Forelimb muscle (tissue), 1 donor: Measurements from ENCODE around the gene ORM1. TPM values are rescaled to one million over a fixed set of nuclear protein-coding genes. Genes with fewer than 3 reads are reported as not detected.

Source experiments
- DNase-seq: peaks from one replicate; pipeline ENCODE4 v3.0.0-alpha.2; 2013; ENCODE audit warnings: low read depth
- polyA plus RNA-seq: library from polyadenylated mRNA; unstranded; fragments of 120-200 nt; gene quantifications from one replicate; pipeline ENCODE4 v1.2.1, GENCODE V29; 2013; ENCODE audit not compliant: insufficient read length

The ORM1 gene
- polyA plus RNA-seq, 1 donor = 0.58 TPM

- DNase-seq = no peak
Measured at GRCh38 chr9:114364134-114365041, 41.5 kb downstream of the ORM1 start.

GRCh38 chr9:114365194-114365593, 42.3 kb downstream of the ORM1 start:
- DNase-seq = no peak

GRCh38 chr9:114366334-114367128, 43.6 kb downstream of the ORM1 start:
- DNase-seq = no peak

DNA sequence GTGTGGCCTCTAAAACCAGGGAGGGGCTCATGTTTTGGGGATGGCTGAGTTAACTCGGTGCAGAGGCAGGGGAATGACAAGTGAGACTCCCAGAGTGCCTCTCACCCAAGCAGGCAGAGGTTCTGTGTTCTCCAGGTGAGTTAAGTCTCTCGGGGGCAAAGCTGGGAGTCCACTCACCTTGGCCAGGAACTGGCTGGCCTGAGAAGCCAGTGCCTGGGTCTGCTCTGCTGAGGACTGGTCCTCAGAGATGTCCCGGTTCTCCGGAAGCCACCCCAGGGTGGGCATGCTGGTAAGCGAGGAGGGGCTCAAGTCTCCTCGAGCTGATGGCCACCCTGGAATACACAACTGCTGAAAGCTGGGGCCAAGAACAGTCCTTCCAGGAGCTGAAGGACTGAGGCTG, 44.5 kb downstream of the ORM1 start:
- DNase-seq = no peak

- DNase-seq = no peak
Measured at GRCh38 chr9:114367772-114368569, 45.1 kb downstream of the ORM1 start.

GRCh38 chr9:114369216-114370130, 46.6 kb downstream of the ORM1 start:
- no peak for DNase-seq

- DNase-seq = no peak
Measured at GRCh38 chr9:114370251-114370967, 47.5 kb downstream of the ORM1 start.

DNA sequence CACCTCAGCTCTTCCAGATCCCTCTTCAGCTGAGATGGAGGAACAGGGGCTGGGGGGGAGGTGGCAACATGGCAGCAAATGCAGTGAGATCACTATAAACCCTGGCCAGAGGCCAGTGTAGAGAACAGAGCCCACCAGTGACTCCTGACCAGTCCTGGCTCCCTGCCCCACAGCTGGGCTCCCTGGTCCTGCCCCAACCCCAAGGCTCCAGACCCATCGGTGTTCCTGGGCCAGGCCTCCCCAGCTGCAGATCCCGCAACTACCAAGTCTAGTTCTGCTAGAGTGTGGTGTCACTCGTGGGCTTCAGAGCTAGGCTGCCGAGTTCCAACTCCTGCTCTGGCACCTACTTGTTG, 48.0 kb downstream of the ORM1 start:
- DNase-seq = no peak

DNA sequence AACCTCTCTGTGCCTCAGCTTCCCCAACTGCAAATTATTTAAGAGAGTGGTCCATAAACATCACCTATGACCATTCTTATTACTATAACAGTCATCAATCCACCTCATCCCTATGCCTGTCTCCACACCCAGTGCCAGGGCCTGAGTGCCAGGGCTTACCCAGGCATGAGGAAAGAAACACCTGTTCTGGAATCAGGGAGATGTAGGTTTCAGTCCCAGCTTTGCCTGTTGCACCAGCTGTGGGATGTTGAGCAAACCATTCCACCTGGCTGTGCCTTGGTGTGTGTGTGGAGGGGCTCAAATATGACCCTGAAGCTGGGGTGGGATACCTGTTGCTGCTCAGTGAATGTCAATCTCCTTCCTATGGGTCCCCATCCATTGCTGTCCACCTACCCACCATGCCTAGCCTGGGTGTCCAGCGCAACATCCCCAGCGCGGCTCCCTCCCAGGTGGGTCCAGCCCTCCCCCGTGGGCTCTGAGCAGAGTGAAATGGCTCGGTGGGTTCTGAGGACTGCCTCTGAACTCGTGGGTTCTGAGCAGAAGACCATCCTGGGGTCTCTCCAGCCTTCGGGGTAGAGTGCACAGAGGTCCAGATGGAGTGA, 48.5 kb downstream of the ORM1 start:
- no peak for DNase-seq

DNA sequence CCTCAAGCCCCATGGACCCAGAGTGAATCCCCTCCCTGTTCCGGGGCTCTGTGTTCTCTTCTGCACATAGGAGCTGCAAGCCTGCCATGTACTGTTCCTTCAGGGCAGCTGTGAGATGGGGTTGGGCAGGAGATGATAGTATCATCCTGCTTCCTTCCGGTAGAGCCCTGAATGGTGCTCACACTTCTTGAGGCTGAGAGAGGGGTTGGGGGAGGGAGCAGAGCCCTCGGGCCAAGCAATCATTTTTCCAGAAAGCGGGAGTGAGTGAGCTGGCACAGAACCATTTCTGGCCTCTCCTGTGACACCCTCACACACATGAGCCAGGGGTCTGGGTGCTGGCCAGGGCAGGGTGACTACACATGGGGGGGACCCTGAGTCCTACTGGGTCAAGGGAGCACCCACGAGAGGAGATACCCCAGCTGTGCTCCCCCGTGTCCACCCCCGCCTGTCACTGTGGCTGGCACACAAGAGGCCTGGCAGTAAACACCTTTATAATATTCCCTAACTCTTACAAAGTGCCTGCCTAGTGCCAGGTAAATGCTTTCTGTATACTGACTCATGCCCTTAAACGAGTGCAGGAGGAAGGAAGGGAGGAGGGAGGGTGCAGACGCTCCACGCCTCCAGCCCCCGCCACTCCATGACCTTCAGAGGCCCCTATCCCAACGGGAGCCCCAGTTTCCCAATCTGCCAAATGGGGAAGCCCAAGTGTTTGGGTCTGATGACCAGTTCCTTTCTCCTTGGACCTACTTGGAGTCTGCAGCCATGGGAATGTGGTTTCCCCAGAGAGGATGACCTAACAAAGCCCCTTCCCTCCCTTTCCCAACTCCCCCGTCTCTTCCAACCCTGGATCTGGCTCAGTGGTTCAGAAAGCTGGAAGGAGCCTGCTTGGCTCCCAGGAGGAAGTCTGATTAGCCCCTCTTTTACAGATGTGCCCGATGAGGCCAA, 49.3 kb downstream of the ORM1 start:
- no peak for DNase-seq

DNA sequence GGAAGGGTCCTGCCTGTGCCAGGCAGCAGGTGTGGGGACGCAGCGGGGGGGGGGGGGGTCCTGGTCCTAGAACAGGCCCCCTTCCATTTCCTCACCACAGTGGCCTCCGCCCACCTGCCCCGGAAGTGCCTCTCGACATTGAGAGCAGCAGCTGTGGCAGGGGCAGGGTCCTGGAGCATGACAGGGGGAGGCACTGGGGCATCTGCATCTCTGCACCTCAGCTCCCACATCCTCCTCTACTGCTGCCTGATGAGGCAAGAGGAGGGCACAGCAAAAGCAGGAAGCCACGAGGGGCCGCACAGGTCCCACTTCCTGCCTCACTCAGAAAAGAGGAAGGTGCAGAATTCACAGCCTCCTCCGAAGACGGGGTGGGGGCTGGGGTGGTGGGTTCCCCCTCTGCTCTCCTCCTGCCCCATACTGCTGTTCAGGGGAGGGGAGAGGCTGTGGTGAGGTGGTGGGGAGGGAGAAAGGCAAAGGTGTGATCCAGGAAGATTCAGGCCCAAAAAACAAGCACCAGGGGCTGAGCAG, 50.1 kb downstream of the ORM1 start:
- DNase-seq = no peak

GRCh38 chr9:114373960-114374730, 51.2 kb downstream of the ORM1 start:
- no peak for DNase-seq

- no peak for DNase-seq
Measured at GRCh38 chr9:114374936-114375335, 52.0 kb downstream of the ORM1 start.

GRCh38 chr9:114375386-114376175, 52.7 kb downstream of the ORM1 start:
- no peak for DNase-seq
